DMS153 treated with DMSO at 0.1 percent for 48 hours (cell line): ENCODE measurements around the gene VPS9D1.
"Not testable (repeated sequence)": the region's sequence is repeated elsewhere in the genome, so short reads cannot be mapped to it uniquely, and the experiment has no call there.

Experiments used
- DNase-seq: peaks from one replicate; lab custom pipeline; 2025; ENCODE audit not compliant: unreplicated experiment; lab: John Stamatoyannopoulos, UW

The VPS9D1 gene

DNA sequence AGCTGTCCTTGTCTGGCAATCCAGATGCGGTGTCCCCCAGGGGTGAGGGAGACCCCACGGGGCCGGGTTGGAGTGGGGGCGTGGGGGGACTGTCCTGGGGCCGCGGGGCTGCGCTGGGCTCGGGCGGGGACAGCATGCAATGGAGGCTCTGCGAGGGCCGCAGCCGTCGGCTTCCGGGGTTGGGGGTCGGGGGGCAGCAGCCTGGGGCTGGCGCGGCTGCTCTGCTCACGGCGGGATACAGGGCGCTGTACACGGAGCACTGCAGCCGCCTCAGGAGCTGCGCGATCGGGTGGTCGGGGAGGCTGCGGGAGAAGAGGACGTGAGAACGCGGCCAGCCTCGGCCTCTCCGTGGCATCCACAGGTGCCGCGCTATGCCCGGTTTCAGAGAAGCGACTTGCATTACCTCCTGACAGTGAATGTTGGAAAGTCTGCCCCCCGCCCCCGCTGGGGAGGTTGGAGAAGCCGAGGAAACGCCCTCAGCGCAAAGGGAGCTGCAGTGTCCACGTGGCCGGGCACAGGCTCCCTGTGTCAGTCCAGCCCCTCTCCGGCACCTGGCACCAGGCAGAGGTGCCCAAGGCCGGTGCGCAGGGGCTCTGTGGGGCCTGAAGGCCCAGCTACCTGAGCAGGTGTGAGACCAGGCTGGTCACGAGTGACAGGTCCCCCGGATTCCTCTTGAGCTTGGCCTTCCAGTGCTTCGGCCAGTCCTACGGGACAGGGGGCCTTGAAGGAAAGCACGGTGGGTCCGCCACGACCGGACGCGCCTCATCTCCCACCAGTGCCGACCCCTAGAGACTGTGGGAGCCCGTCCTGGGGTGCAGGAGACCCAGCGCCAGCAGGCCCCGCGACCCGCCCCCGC, 9.8 kb downstream of the VPS9D1 start:
- no peak for DNase-seq

DNA sequence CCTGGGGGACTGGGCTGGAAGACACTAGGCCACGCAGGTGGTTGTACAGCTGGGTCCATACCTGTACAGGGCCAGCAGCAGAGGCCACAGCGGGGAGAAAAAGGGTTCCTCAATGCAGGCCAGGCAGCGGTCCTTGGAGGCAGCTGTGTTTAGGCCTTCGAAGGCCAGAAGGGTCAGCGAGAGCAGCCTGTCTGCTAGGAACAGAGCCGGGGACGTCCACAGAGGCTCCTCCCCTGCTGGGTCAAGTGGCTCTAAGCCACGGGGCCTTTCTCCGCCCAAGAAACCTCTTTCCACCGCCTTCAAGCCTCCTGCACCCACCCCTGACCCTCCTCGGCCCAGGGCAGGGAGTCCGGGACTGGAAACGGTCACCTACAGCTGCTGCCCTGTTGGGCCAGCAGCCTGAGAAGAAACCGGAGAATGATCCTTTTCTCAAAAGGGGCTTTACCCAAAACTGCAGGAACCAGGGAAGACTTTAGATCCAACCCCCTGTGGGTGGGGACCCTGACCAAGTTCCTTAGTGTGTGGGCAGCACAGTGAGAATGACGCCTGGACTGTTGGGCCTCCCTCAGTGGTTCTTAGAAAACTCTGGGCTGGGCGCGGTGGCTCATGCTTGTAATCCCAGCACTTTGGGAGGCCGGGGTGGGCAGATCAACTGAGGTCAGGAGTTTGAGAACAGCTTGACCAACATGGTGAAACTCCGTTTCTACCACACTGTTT, 10.8 kb downstream of the VPS9D1 start:
- DNase-seq: no peak

DNA sequence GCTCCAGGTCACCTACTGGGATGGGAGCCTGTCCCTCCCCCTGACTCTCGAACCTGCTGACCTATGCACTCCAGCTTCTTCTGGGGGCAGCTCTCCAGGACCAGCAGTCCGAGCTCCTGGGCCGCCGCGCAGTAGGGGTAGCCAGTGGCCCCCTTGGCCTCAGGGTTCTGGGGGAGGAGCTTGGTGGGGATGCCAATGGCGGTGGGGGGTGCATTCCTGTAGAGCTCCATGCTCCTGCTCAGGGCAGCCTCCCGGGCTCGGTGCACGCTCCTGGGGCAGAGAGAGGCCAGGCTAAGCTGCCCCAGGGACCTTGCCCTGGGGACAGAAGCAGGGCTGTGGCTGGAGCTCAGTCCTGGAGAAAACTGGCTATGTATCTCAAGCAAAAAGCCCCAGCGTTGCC, 11.5 kb downstream of the VPS9D1 start:
- no peak for DNase-seq

DNA sequence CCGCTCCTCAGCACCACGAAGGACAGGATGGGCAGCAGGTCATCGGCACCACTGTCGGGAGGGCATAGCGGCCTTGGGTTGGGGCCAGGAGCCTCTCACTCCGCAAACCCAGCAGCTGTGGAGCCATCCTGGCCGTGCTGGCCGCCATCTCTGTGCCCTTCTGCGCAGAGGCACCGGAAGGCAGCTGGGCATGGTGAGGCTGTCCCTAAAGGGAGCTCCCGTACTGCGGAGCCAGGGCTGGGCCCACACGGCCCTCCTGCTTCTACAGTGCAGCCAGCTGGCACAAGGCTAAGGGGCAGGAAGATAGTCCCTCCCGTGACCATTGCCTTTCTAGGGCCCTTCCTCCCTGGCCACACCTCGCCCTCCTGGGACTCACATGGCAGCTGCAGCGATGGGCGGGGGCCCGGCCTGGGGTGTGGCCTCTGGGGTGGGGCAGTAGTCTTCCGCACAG, 12.2 kb downstream of the VPS9D1 start:
- DNase-seq: no peak

DNA sequence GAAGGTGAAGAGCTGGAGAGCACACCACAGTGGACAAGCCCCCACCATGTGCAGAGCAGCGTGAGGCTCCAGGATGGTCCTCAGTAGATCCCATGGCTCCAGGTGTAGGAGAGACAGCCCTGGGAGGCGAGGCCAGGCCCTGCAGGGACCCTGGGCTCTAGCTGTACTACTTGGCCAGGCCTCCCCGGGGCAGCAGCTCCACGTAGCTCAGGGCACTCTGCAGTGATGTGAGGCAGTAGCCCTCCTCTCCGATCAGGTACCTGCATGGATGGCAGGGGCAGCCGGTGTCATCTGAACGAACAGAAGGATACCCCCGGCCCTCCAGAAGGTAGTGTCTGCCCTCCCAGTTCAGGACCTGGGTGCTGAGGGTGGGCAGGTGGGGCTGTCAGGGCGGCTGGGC, 13.0 kb downstream of the VPS9D1 start:
- no peak for DNase-seq

DNA sequence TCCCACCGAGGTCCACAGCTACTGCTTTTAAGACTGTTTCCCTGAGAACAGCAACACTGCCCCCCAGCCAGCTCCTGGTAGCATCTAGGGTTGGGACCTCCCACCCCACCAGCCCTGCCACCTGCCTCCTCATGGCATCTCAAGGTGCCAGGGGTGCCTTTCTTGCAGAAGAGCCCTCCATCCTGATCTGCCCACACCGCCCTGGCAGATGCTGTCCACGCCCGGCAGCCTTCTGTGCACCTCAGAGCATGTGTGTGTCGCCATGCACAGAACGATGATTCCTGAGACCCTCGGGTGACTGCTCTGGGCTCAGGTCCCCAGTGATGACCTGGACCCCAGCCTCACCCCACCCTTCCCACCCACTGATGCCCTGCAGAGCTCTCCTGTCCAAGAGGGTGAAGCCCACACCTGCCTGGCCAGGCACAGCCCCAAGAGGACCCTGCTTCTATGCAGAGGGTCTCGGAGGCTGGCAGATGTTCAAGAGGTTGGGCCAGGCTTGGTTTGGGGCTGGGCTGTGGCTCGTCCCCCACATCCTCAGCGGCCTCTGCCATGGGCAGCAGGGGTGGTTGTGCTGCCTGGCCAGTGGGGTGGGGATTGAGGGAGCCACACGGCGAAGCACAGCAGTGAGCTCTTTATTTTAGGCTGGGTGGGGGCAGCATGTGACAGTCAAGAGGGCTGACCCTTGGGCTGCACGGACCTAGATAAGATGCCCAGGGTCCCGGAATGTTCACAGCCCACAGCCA, 14.0 kb downstream of the VPS9D1 start:
- no peak for DNase-seq

DNA sequence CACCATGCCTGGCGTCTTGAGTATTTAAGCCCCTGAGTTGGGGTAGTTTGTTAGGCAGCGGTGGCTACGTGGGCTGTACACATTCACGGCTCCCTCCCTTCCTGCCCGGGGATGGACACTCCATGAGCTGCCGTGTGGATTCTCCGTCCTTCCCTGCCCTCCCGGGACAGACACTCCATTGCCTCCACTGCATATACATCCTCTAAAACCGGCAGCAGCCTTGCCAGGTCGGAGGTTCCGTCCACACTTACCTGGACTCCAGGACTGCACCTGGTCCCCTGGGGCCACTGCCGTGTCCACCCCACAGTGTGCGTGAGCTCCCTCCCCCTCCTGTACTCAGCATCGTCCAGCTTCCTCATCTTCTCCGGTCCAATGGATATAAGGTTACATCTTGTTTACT, 15.7 kb downstream of the VPS9D1 start:
- no peak for DNase-seq

DNA sequence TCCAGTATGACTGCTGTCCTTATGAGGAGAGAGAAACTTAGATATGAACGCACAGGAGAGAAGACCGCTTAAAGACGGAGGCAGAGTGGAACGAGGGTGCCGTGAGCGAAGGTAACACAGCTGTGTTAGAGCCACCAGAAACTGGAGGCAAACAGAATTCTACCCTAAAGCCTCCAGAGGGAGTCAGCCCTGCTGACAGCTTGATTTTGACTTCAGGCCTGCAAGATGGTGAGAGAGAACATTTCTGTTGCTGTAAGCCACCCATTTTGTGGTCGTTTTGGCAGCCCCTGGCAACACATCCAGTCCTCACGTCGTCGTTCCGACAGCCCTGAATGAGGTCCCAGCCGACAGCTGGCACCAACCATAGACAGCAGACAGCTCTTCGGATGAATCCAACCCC, 16.4 kb downstream of the VPS9D1 start:
- DNase-seq: no peak

DNA sequence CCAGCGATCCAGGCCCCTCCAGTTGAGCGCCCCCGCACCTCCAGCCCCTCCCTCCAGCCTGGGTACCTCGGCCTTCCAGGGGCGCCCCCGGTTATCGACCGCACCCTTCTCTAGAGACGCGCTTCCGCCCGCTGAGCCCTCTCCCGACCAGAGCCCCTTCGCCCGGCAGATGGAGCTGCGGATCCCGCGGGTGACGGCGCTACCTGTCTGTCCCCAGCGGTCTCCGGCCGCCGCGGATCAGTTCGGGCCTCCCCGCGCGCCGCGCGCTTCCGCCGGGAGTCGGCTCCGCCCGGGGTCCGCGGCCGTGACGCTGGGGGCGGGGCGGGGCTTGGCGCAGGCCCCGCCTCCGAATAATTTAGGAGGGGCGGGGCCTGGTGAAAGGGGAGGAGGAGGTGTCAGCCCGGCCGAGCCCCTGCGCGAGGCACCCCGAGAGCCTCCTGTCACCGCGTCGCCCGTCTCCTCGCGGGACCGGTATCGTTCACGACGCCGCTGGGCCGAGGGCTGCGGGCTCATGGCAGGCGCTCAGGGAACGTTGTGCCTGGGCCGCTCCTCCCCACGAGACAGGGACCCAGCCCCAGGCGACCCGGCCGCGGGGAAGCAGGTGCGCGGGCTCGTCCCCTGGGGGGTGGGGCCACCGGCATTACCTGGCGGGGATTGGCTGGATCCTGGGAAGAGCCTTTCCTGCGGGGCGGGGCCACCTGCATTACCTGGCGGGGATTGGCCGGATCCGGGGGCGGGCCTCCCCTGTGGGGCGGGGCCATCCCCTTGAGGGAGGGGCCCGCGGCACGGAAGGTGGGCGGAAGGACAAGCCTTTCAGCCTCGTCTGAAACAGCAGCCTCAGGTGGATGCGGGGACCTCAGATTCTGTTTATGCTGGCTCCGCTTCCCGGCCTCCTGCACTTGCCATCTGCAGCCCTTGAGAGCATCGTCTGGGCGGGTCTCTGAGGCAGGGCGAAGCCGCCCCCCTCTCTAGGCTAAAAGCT, 19.0 kb downstream of the VPS9D1 start, which contains the start of gene SPATA2L:
Gene SPATA2L (minus strand): TSS at position 281 of the 982 bp plus-strand sequence. CDS start 473 bp downstream, outside the sequence.
- peak; percentile 95 for DNase-seq

DNA sequence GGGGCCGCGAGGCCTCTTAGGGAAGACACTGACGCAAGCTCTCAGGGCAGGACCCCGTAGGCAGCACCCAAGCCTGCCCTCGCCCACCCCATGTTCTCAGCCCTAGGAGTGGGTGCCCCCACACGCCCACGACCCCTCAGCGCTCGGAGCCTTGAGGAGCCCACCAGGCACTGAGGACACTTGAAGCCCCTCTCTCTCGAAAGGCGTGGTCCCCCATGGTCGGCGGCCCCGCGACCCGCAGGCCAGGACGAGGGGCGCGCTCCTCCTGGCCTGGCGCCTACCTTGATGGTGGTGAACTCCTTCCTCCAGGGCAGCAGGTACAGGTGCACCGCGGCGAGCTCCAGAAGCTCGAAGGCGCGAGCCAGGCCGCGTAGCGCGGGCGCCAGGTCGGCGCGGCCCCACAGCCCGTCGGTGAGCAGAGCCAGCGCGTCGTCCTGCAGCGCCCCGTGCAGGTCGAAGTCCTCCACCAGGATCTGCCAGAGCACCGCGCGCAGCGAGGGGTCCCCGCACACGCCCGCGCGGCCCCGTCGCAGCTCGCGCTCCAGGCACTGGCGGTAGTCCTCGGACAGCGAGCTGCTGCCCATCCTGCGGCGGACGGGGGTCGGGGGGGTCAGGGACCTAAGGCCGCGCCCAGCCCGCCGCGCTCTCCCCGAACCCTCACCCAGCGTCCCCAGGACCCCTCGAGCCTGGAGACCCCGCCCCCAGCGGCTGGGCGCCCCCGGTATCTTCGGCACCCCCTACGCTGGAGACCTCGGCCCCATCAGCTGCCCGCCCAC, 19.9 kb downstream of the VPS9D1 start:
- peak; percentile 58 for DNase-seq

DNA sequence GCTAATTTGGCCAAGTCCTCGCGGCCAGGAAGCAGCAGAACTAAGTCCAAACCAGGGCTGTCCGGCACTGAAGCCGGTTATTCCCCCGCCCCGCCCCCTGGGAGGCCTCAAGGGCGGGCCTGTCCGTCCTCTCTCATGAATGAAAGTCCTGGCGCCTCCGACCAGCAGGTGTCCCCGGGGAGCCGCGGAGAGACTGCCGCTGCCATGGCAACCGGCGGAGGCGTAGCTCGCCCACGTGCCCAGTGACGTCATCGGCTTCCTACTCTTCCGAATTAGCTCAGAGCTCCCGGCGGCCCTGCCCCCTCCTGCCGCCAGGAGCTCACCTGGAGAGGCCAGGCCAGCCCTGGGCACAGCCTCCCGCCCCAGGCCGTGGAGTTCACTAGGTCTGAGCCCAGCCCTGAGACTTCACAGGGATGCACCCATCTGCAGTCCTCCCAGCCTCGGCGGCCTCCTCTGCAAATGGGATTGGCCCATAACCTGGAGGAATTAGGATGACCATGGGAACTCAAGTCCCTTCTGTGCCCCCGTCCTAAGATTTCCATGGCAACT, 20.5 kb downstream of the VPS9D1 start:
- DNase-seq: peak; percentile 97

DNA sequence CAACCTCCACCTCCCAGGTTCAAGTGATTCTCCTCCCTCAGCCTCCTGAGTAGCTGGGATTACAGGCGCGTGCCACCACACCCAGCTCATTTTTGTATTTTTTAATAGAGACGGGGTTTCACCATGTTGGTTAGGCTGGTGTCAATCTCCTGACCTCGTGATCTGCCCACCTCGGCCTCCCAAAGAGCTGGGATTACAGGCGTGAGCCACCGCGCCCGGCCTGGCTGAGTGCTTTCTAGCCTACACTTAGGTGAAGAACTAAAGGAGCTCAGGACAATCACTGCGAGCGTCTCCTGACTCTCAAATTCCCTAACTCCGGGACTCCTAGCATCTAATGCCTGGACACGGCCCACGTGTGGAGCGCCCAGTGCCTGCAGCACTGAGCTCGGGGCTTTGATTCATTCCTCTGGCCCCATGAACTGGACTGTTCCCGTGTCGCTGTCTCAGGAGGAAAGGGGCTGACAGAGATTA, 21.0 kb downstream of the VPS9D1 start:
- DNase-seq: not testable (repeated sequence)

DNA sequence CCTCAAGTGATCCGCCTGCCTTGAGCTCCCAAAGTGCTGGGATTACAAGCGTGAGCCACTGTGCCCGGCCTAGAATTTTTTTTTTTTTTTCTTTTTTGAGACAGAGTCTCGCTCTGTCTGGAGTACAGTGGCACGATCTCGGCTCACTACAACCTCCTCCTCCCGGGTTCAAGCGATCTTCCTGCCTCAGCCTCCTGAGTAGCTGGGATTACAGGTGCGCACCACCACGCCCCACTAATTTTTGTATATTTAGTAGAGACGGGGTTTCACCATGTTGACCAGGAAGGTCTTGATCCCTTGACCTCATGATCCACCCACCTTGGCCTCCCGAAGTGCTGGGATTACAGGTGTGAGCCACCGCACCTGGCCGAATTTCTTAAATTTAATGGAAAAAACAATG, 22.0 kb downstream of the VPS9D1 start:
- not testable (repeated sequence) for DNase-seq

DNA sequence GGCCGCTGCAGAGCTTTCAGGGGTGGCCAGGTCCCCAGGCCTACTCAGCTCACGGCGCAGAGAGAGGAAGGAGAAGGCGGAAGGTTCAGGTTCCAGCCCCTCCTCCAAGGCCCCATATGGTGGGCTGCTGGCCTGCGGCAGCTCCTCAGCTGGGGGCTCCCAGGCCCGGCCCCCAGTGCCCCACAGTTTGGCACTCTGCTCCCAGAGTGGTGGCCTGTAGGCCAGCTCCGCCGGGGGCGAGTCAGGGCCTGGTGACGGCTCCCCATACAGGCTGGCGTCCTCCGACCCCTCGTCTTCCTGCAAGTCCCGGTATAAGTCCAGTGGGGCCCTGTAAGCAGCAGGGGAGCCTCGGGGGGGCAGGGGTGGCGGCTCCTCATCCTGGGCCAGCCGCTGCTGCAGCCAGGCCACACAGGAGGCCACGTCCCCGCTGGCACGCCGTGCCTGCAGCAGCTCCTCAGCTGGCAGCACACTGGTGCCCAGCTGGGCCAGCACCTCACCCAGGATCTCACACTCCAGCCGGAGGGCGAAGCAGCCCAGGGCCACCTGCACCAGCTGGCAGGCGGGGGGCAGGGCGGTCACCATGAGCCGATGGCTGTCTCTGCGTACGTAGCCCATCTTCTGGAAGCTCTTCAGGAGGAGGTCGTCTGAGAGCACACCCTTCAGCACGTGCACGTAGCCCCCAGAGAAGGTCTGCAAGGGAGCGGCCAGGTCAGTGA, 22.9 kb downstream of the VPS9D1 start:
- no peak for DNase-seq

DNA sequence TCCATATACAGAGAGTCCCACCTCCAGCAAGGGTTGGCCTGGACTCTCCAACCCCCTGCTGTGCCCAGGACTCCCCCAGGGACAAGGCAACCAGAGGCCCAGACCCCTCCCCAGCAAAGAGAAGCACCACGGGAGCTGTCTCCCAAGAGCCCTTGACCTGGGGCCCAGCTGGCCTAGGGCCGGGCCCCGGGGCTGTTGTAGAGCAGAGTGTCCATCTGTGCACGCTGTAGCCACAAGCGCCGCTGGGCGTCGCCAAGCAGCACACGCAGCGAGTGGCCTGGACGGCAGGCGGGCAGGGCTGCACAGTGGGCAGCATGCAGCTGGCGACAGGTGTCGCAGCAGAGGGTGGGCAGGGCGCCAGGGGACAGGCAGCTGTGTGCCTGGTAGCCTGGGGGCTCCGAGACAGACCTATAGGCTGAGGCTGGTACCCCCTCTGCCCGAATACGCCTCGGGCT, 23.5 kb downstream of the VPS9D1 start:
- DNase-seq: no peak

DNA sequence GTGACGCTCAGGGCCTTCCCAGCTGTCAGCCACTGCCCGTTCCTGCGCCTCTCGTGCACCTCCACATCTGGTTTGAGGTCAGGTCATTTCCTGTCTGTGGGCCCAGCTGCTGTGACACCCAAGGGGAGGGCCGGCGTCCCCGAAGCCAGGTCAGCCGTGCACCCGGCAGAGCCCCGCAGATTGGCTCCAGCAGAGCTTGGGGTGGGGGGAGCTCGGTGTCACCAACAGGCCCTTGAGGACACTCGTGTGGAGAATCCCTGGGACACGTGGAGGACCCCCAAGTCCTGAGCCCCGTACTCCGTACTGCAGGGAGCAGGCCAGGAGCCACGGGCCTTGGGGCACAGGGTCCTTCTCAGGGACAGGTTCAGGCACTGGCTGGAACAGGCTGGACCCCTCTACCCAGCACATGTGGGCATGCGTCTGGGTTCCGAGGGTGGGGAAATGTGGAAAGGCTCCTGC, 24.0 kb downstream of the VPS9D1 start:
- DNase-seq: no peak

DNA sequence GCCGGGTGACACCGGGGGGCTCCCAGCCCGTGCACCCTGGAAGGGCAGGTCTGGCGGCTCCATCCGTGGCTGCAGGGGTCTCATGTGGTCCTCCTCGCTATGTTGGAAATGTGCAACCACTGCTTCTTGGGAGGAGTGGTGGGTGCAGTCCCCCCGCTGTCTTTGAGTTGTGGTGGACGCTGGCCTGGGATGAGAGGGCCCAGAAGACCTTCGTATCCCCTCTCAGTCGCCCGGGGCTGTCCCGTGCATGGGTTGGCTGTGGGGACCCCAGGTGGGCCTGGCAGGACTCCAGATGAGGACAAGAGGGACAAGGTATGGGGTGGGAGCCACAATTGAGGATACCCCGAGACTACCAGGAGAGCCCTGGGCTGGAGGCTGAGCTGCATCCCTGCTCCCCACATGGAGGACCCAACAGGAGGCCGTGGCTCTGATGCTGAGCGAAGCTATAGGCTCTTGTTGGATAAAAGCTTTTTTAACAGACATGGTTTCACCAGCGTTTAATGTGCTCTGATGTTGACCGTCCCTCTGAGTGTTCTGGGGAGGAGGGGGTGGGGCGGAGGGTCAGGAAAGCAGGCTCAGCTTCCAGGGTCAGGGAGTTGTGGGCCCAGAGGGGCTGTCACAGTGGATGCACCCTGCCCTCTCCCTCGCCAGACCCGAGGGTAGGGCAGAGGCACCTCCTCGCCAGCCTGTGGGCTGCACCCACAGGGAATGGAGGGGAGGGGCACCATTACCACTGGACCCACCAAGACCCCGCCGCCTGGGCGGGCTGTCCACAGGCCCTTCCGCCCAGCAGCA, 24.6 kb downstream of the VPS9D1 start:
- DNase-seq: no peak
